GM12878 (cell line): ENCODE results near the gene KRT73. TPM values are rescaled to one million over a fixed set of nuclear protein-coding genes. Genes with fewer than 3 reads are reported as not detected.

Experiments used
- ATAC-seq: fragments of 200-7000 bp; cut with Tn5 transposase; 3 replicates; pipeline ENCODE4 v1.9.1; 2020; ENCODE audit warnings: mild to moderate bottlenecking, moderate library complexity
- BruUV-seq: library from RNA; stranded (reverse); fragments of 400-500 nt; replicated peaks from 2 replicates; lab custom pipeline; 2021; lab: Mats Ljungman, UMichigan
- CTCF ChIA-PET: fragments of 300-600 bp; sonication (Branson Sonifier 250); formaldehyde crosslinking; extraction: SDS; loops from one replicate; lab custom pipeline; 2021; ENCODE audit warnings: inconsistent platforms; lab: Yijun Ruan, JAX
- POLR2A ChIA-PET: fragments of 350-600 bp; formaldehyde crosslinking; extraction: SDS; loops from one replicate; lab custom pipeline; 2021; ENCODE audit warnings: inconsistent platforms; lab: Charles Lee
- RAD21 ChIA-PET: fragments of 300-600 bp; sonication (Branson Sonifier 250); formaldehyde crosslinking; loops from one replicate; lab custom pipeline; 2023; ENCODE audit warnings: antibody characterized with exemption; ENCODE audit not compliant: unreplicated experiment; lab: Charles Lee
- SMC1A ChIA-PET: fragments of 300-600 bp; sonication (Branson Sonifier 250); formaldehyde crosslinking; loops from one replicate; lab custom pipeline; 2023; ENCODE audit not compliant: unreplicated experiment, uncharacterized antibody; lab: Charles Lee
- DNase-seq: peaks from one replicate; pipeline ENCODE4 v3.0.0-alpha.2; 2011; ENCODE audit warnings: low read depth, low spot score
- FAIRE-seq: peaks from 3 replicates; lab custom pipeline; 2011; peaks lifted over from hg19 to GRCh38; lab: Jason Lieb, UNC
- H2AFZ ChIP-seq: 2 replicates; pipeline ENCODE4 v1.6.0; 2011; ENCODE audit warnings: low read depth, low read length, control low read depth; ENCODE audit not compliant: control insufficient read depth
- H3K27ac ChIP-seq: 2 replicates; pipeline ENCODE4 v1.5.1; 2011; ENCODE audit warnings: control low read depth; ENCODE audit not compliant: control insufficient read depth, insufficient read depth
- H3K27me3 ChIP-seq, 2 experiments: replicated peaks in 1 of 2; 2 replicates each; pipeline versions ENCODE4 v1.6.0 to v1.6.1; 2011; ENCODE audit warnings: low read length in 1 of 2; ENCODE audit not compliant: control insufficient read depth in 2 of 2, insufficient read depth in 2 of 2
- H3K36me3 ChIP-seq, 2 experiments: 2 replicates each; pipeline ENCODE4 v1.5.1; 2011; ENCODE audit warnings: low read length in 1 of 2; ENCODE audit not compliant: control insufficient read depth in 2 of 2, insufficient read depth in 2 of 2
- H3K4me1 ChIP-seq: 2 replicates; pipeline ENCODE4 v1.6.1; 2011; ENCODE audit warnings: mild to moderate bottlenecking, low read length, moderate library complexity, mixed read lengths; ENCODE audit not compliant: control insufficient read depth, insufficient read depth
- H3K4me2 ChIP-seq: 2 replicates; pipeline ENCODE4 v1.6.0; 2011; ENCODE audit warnings: control low read depth; ENCODE audit not compliant: control insufficient read depth, insufficient read depth
- H3K4me3 ChIP-seq: fragments of 200-600 bp; sonication (generic); 2 replicates; pipeline ENCODE4 v1.5.1; 2016
- H3K79me2 ChIP-seq: 2 replicates; pipeline ENCODE4 v1.6.0; 2011; ENCODE audit warnings: low read length; ENCODE audit not compliant: control insufficient read depth, insufficient read depth
- H3K9ac ChIP-seq: 2 replicates; pipeline ENCODE4 v1.8.0; 2011; ENCODE audit warnings: low read length, control low read depth, mixed read lengths; ENCODE audit not compliant: control insufficient read depth, insufficient read depth
- H3K9me3 ChIP-seq: replicated peaks from 3 replicates; pipeline ENCODE4 v1.5.1; 2011; ENCODE audit warnings: mild to moderate bottlenecking, low read length; ENCODE audit not compliant: control insufficient read depth, insufficient read depth
- H4K20me1 ChIP-seq: 2 replicates; pipeline ENCODE4 v1.6.0; 2011; ENCODE audit not compliant: control insufficient read depth, insufficient read depth
- LARP7 ChIP-seq: fragments of 450-650 bp; IDR thresholded peaks from 2 replicates; pipeline ENCODE4 v1.6.1; 2017; ENCODE audit warnings: mild to moderate bottlenecking
- STAT1 ChIP-seq: fragments of 450-650 bp; conservative IDR thresholded peaks from 2 replicates; pipeline ENCODE4 v1.6.1; 2014; ENCODE audit warnings: antibody characterized with exemption, mild to moderate bottlenecking
- TCF3 ChIP-seq: IDR thresholded peaks from 2 replicates; pipeline ENCODE4 v1.6.1; 2012; ENCODE audit warnings: low read depth, mild to moderate bottlenecking, low read length, borderline replicate concordance; ENCODE audit not compliant: insufficient read depth
- ZNF274 ChIP-seq: IDR thresholded peaks from one replicate; pipeline ENCODE4 v1.8.0; 2011; ENCODE audit not compliant: insufficient read length, insufficient read depth
- WGBS: methylation state at CpG from one replicate; pipeline ENCODE4 v1.1.6; 2016; ENCODE audit warnings: low lambda C conversion rate; ENCODE audit not compliant: insufficient replicate concordance, insufficient coverage; ENCODE audit errors: missing lambda C conversion rate; 5-methylcytosine and 5-hydroxymethylcytosine counted together
- in situ Hi-C: fragments of 300-500 bp; cut with MboI; formaldehyde crosslinking; loops from 9 replicates; pipeline ENCODE4 v1.14.3; 2018; ENCODE audit warnings: mixed read lengths
- intact Hi-C: fragments of 100-400 bp; cut with micrococcal nuclease; formaldehyde crosslinking; loops from one replicate; pipeline ENCODE4 v1.14.2; 2022; ENCODE audit not compliant: unreplicated experiment
- polyA plus RNA-seq, 11 experiments: library from polyadenylated mRNA; depleted of rRNA in 4 of 11; unstranded in 6 of 11; stranded (reverse) in 5 of 11; fragments of >200 nt; fragmentation: Nextera tagmentation in 4 of 11; fragmentation: Illumina TruSeq in 1 of 11; extraction: Ambion mirVana in 4 of 11; extraction: Trizol in 1 of 11; gene quantifications; 1 replicate in 1 of 11; 2 replicates in 10 of 11; pipeline versions ENCODE4 v1.2.1 to v1.2.3, GENCODE V29; 2011 to 2016; ENCODE audit warnings: inconsistent platforms in 2 of 11, missing spikeins in 2 of 11, low read depth in 1 of 11
- total RNA-seq, 4 experiments: library from RNA; depleted of rRNA in 3 of 4; stranded (reverse); fragments of >200 nt in 3 of 4; fragmentation: Illumina TruSeq in 1 of 4; extraction: Trizol in 1 of 4; gene quantifications; 2 replicates each; pipeline versions ENCODE4 v1.2.1 to v1.2.3, GENCODE V29; 2013 to 2021
- TF ChIP-seq, protein P1 (sequence below): fragments of 150-350 bp; IDR thresholded peaks from 2 replicates; pipeline ENCODE4 v1.6.1; 2016; ENCODE audit warnings: low read depth, low read length

The KRT73 gene
- total and polyA plus RNA-seq, 10 of the 15 experiments (the other 5 are each of a cell fraction or from before 2014, with no cell fraction given): not detected

DNA sequence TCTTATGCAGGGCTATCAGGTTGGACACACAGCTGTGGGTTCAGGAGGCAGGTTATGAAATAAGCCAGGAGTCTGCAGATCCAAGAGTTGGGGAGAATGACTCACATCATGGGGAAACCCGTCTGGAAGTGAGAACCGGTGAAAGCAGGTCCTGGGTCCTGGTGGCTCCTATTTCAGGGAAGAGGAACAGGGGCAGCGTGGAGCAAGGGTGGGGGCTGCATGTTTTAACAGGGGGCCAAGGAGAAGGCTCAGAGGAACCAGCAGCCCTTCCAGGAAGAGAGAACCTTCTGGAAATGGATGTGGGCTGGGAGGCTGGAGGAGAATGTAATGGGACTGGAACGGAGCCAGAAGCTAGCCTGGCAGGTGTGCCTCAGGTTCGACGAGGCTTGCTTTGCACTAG, 36.9 kb downstream of the KRT73 start:
- ATAC-seq: no peak
- SMC1A ChIA-PET: interaction anchor here (0.6 kb wide), 1 partner anchor 54 kb away, joined by 3 read pairs; no protein-coding TSS in a partner anchor
- DNase-seq: no peak
- Histone ChIP-seq H2AFZ (no peak overlapping the region), H3K27ac (no peak overlapping the region), H3K4me3 (no peak overlapping the region), H3K4me1 (no peaks in the 10 kb centered on the region), H3K27me3 (peaks cover 3 to 6% of the 10 kb centered on the region in 2 experiments; a peak in 3 of 4 replicates), H4K20me1 (no peaks in the 10 kb centered on the region), H3K79me2 (no peaks in the 10 kb centered on the region), H3K9ac (no peak overlapping the region), H3K36me3 (no peaks in the 10 kb centered on the region), H3K9me3 (no peaks in the 10 kb centered on the region), H3K4me2 (no peak overlapping the region)
- POLR2A ChIA-PET: no interaction called here
- intact Hi-C loops: no loop called here
- no peak for FAIRE-seq
- CTCF ChIA-PET: interaction anchor here (0.6 to 5.3 kb wide), 4 partner anchors 177 to 298 kb away, joined by 3 to 36 read pairs (median 4); no protein-coding TSS in a partner anchor
- TF ChIP-seq TCF3 (no peak), STAT1 (no peak), LARP7 (no peak), ZNF274 (no peak)
- TF ChIP-seq, protein P1, sequence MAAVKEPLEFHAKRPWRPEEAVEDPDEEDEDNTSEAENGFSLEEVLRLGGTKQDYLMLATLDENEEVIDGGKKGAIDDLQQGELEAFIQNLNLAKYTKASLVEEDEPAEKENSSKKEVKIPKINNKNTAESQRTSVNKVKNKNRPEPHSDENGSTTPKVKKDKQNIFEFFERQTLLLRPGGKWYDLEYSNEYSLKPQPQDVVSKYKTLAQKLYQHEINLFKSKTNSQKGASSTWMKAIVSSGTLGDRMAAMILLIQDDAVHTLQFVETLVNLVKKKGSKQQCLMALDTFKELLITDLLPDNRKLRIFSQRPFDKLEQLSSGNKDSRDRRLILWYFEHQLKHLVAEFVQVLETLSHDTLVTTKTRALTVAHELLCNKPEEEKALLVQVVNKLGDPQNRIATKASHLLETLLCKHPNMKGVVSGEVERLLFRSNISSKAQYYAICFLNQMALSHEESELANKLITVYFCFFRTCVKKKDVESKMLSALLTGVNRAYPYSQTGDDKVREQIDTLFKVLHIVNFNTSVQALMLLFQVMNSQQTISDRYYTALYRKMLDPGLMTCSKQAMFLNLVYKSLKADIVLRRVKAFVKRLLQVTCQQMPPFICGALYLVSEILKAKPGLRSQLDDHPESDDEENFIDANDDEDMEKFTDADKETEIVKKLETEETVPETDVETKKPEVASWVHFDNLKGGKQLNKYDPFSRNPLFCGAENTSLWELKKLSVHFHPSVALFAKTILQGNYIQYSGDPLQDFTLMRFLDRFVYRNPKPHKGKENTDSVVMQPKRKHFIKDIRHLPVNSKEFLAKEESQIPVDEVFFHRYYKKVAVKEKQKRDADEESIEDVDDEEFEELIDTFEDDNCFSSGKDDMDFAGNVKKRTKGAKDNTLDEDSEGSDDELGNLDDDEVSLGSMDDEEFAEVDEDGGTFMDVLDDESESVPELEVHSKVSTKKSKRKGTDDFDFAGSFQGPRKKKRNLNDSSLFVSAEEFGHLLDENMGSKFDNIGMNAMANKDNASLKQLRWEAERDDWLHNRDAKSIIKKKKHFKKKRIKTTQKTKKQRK: no peak
- 10% methylated on average over 6 of the region's 6 CpGs for WGBS
- in situ Hi-C loops: loop anchor here (10.0 kb wide), 1 partner anchor 283 kb away; no protein-coding TSS in a partner anchor
- no TSS peak for BruUV-seq
- RAD21 ChIA-PET: no interaction called here
